SW 1271 (cell line): Measurements from ENCODE around the gene ANAPC2.
A peak's percentile ranks its signal among the peaks of the same experiment; 100 is the strongest.

ENCODE experiments used
- DNase-seq, 2 experiments: peaks; one replicate each; lab custom pipeline; 2025; lab: John Stamatoyannopoulos, UW

Gene ANAPC2

GRCh38 chr9:137162505-137163364 lies 25.6 kb downstream of the ANAPC2 start:
- DNase-seq: peak in 1 of 2 experiments; percentile 43

- DNase-seq: no peak
These were observed 26.5 kb downstream of the ANAPC2 start for GRCh38 chr9:137161558-137162486.

- DNase-seq: no peak
These were observed 27.4 kb downstream of the ANAPC2 start for GRCh38 chr9:137160716-137161557.

- no peak for DNase-seq
These were observed 28.3 kb downstream of the ANAPC2 start for GRCh38 chr9:137160054-137160425.

- no peak for DNase-seq
These were observed 29.0 kb downstream of the ANAPC2 start for GRCh38 chr9:137159105-137160053.

GRCh38 chr9:137158625-137159024 lies 29.7 kb downstream of the ANAPC2 start:
- no peak for DNase-seq

GRCh38 chr9:137157618-137158415 lies 30.5 kb downstream of the ANAPC2 start:
- no peak for DNase-seq

- DNase-seq: peak in 1 of 2 experiments; percentile 23
These were observed 31.6 kb downstream of the ANAPC2 start for GRCh38 chr9:137156567-137157375.

GRCh38 chr9:137152844-137153405 lies 35.4 kb downstream of the ANAPC2 start:
- DNase-seq: no peak

- DNase-seq: no peak
These were observed 37.5 kb downstream of the ANAPC2 start for GRCh38 chr9:137150617-137151457.

- DNase-seq: no peak
These were observed 38.3 kb downstream of the ANAPC2 start for GRCh38 chr9:137149942-137150616.

GRCh38 chr9:137149363-137149762 lies 39.0 kb downstream of the ANAPC2 start:
- DNase-seq: no peak

- DNase-seq: no peak
These were observed 39.7 kb downstream of the ANAPC2 start for GRCh38 chr9:137148661-137149060.

- no peak for DNase-seq
These were observed 40.1 kb downstream of the ANAPC2 start for GRCh38 chr9:137148242-137148641.

GRCh38 chr9:137147793-137148160 lies 40.6 kb downstream of the ANAPC2 start:
- no peak for DNase-seq

GRCh38 chr9:137147091-137147792 lies 41.1 kb downstream of the ANAPC2 start:
- DNase-seq: no peak

- DNase-seq: no peak
These were observed 41.8 kb downstream of the ANAPC2 start for GRCh38 chr9:137146527-137146918.
